ENCODE data around the gene PNPLA3.

DNA sequence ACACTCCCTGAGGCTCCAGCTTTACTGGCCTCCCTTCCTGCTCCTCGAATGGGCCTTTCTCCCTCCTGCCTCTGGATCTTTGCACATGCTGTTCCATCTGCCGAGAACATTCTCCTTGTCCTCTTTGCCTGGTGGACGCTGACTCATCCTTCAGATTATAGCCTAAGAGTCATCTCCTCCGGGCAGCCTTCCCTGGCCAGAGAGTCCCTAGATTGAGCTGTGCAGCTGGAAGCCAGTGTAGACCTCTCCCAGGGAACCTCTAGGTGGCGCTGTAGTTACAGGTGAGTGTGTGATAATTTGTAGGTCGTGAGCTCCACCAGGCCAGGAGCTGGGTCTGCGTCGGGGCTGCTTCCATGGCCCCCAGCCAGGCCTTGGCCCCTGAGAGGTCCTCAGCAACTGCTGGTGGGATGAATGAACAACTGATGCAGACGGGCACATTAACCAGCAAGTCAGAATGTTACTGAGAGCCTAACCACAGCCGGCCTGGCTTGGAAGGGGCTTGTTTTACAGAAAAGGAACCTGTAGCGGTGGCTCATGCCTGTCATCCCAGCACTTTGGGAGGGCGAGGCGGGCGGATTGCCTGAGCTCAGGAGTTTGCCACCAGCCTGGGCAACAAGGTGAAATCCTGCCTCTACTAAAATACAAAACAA lies 40.5 kb upstream of the PNPLA3 start:
- TF ChIP-seq POLR2A (IDR thresholded peaks at IDR 0.05; ENCODE audit: low read depth, low read length) (no peak), POLR2AphosphoS5 (IDR thresholded peaks at IDR 0.05; ENCODE audit: low read depth, low read length) (no peak), TAF1 (IDR thresholded peaks at IDR 0.05; ENCODE audit: borderline replicate concordance, low read depth, low read length) (no peak)
